ENCODE data around the gene CHST14. TPM values are rescaled to one million over a fixed set of nuclear protein-coding genes. Genes with fewer than 3 reads are reported as not detected.

Gene CHST14
- 10 to 100 TPM; 14.9 to 22.3 TPM for total RNA-seq

- peak within 1 kb of the TSS; percentile 80 to 87 for H3K27ac ChIP-seq
- peaks cover 4% of the 10 kb centered on the region for H3K4me1 ChIP-seq (replicated peaks)
- H3K9me3 ChIP-seq = no peaks in the 10 kb centered on the region
- TF ChIP-seq POLR2AphosphoS5 (IDR thresholded peaks at IDR 0.05) (peak; percentile 12), POLR2A (IDR thresholded peaks at IDR 0.05) (no peak)
- no peaks in the 10 kb centered on the region for H3K27me3 ChIP-seq (replicated peaks; ENCODE audit: insufficient read depth)
- peaks cover 3 to 6% of the 10 kb centered on the region in 2 donors for H3K36me3 ChIP-seq
- intact Hi-C loops (cut with DNase I) = no loop called here
- WGBS = 0% methylated on average over 13 of the region's 52 CpGs
- peak; percentile 31 for DNase-seq (ENCODE audit: low spot score)
- peak within 1 kb of the TSS; percentile 82 to 92 for H3K4me3 ChIP-seq
Observed at GRCh38 chr15:40470423-40471104, at the start of gene CHST14. CHST14 (plus strand) TSS chr15:40470984; CDS start chr15:40471214, 230 bp downstream.

GRCh38 chr15:40421246-40422157, 49.3 kb upstream of the CHST14 start:
- peak overlapping the region; percentile 73 to 77 for H3K27ac ChIP-seq
- peaks cover 0 to 7% of the 10 kb centered on the region in 2 donors for H3K36me3 ChIP-seq
- intact Hi-C loops (cut with DNase I) = loop anchor here (1.0 to 10.0 kb wide), 2 partner anchors 142 to 377 kb away; no protein-coding TSS in a partner anchor
- WGBS = 10% methylated on average over 31 of the region's 31 CpGs
- H3K4me3 ChIP-seq = no peak overlapping the region
- peaks cover 15% of the 10 kb centered on the region for H3K4me1 ChIP-seq (replicated peaks)
- no peaks in the 10 kb centered on the region for H3K9me3 ChIP-seq
- TF ChIP-seq CTCF (IDR thresholded peaks at IDR 0.05) (peak; percentile 89 to 96 (median 92)), POLR2AphosphoS5 (IDR thresholded peaks at IDR 0.05) (peak; percentile 53), POLR2A (IDR thresholded peaks at IDR 0.05) (no peak)
- no peaks in the 10 kb centered on the region for H3K27me3 ChIP-seq (replicated peaks; ENCODE audit: insufficient read depth)
- peak; percentile 70 for DNase-seq (ENCODE audit: low spot score)

GRCh38 chr15:40424483-40425115, 46.2 kb upstream of the CHST14 start:
- TF ChIP-seq CTCF (IDR thresholded peaks at IDR 0.05) (no peak), POLR2AphosphoS5 (IDR thresholded peaks at IDR 0.05) (no peak), POLR2A (IDR thresholded peaks at IDR 0.05) (no peak)
- intact Hi-C loops (cut with DNase I) = loop anchor here (10.0 kb wide), 1 partner anchor 380 kb away; no protein-coding TSS in a partner anchor
- WGBS = 90% methylated on average over 5 of the region's 6 CpGs
- Histone ChIP-seq H3K9me3 (no peaks in the 10 kb centered on the region), H3K4me3 (no peak overlapping the region), H3K4me1 (replicated peaks) (peaks cover 15% of the 10 kb centered on the region), H3K36me3 (no peaks in the 10 kb centered on the region), H3K27me3 (replicated peaks; ENCODE audit: insufficient read depth) (no peaks in the 10 kb centered on the region), H3K27ac (no peak overlapping the region)
- no peak for DNase-seq (ENCODE audit: low spot score)

GRCh38 chr15:40425681-40426080, 45.1 kb upstream of the CHST14 start:
- no peak overlapping the region for H3K27ac ChIP-seq
- peaks cover 11% of the 10 kb centered on the region for H3K4me1 ChIP-seq (replicated peaks)
- no peaks in the 10 kb centered on the region for H3K9me3 ChIP-seq
- H3K36me3 ChIP-seq = no peaks in the 10 kb centered on the region
- no peak overlapping the region for H3K4me3 ChIP-seq
- DNase-seq (ENCODE audit: low spot score) = no peak
- TF ChIP-seq POLR2AphosphoS5 (IDR thresholded peaks at IDR 0.05) = no peak
- no peak for TF ChIP-seq POLR2A (IDR thresholded peaks at IDR 0.05)
- TF ChIP-seq CTCF (IDR thresholded peaks at IDR 0.05) = no peak
- intact Hi-C loops (cut with DNase I) = loop anchor here (10.0 kb wide), 1 partner anchor 381 kb away; no protein-coding TSS in a partner anchor
- H3K27me3 ChIP-seq (replicated peaks; ENCODE audit: insufficient read depth) = no peaks in the 10 kb centered on the region
- whole genome bisulfite sequencing = 95% methylated on average over 5 of the region's 5 CpGs

GRCh38 chr15:40427188-40427587, 43.6 kb upstream of the CHST14 start:
- 92% methylated on average over 9 of the region's 9 CpGs for WGBS
- H3K4me1 ChIP-seq (replicated peaks) = no peaks in the 10 kb centered on the region
- TF ChIP-seq CTCF (IDR thresholded peaks at IDR 0.05) (no peak), POLR2A (IDR thresholded peaks at IDR 0.05) (no peak)
- intact Hi-C loops (cut with DNase I) = loop anchor here (10.0 kb wide), 1 partner anchor 382 kb away; no protein-coding TSS in a partner anchor
- H3K27ac ChIP-seq = no peak overlapping the region
- no peaks in the 10 kb centered on the region for H3K9me3 ChIP-seq
- no peaks in the 10 kb centered on the region for H3K27me3 ChIP-seq (replicated peaks; ENCODE audit: insufficient read depth)
- DNase-seq (ENCODE audit: low spot score) = no peak
- no peaks in the 10 kb centered on the region for H3K36me3 ChIP-seq
- H3K4me3 ChIP-seq = no peak overlapping the region
